Measurements from ENCODE around the gene BCL2L1. TPM values are rescaled to one million over a fixed set of nuclear protein-coding genes. Genes with fewer than 3 reads are reported as not detected.

Gene BCL2L1
- total RNA-seq (2022) (444 and 469 TPM in 2 replicates), Bru-seq, nascent RNA (percentile 100 among the genes with signal in this experiment), BruChase-seq, experiment 1, labeled RNA remaining after a 2-hour chase (percentile 99 among the genes with signal in this experiment), BruChase-seq, experiment 2, labeled RNA remaining after a 6-hour chase (percentile 99 among the genes with signal in this experiment)
- long read RNA-seq, transcript BCL2L1-202 (3 exons, 2,383 nt) = minor isoform, 12 of 670 reads
- long read RNA-seq, transcript BCL2L1-201 (3 exons, 2,610 nt) = major isoform, 150 of 670 reads
- long read RNA-seq, transcript BCL2L1-208 (3 exons, 894 nt) = minor isoform, 12 of 670 reads
- long read RNA-seq, transcript BCL2L1-203 (2 exons, 2,578 nt) = minor isoform, 116 of 670 reads
- long read RNA-seq, partial matches to known transcripts = 11 of 670 reads
- long read RNA-seq, other reads (novel, unspliced or antisense) = 369 of 670 reads

DNA sequence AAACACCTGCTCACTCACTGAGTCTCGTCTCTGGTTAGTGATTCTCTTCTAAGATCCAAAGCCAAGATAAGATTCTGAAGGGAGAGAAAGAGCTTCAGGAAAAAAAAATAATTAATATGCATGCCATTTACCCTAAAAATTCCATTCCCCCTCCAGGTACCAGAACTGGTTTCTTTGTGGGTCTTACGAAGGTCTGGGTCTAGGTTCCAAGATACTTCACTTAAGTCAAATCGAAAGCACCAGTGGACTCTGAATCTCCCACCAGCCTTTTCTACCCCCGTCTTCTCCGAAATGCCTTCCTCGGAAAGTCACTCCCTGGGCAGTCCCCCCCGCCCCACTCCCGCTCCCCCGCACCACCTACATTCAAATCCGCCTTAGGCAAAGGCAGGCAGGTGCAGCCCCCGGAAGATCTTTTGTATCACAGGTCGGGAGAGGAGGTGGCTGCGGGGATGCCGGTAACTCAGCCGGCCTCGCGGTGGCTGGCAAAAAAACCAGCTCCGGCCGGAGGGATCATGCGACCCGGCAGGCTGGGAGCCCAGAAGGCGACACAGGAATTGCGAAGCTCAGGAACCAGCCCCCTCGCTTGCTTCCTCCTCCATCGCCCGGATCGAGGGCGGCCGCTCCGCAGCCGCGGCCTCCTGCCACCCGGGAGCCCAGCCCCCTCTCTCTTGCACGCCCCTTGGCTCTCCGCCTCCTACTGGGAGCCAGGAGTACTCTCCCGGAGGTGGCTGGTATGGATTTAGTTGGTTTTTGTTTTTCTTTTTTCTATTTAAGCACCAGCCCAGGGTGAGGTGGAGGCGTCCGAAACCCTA is at the start of gene BCL2L1:
TSS of gene BCL2L1 (minus strand) at position 612 of the 812 bp plus-strand sequence. CDS start 650 bp downstream, outside the sequence.
- ChIA-PET POLR2A (interaction anchor here (0.6 to 6.5 kb wide), 24 partner anchors 11 to 295 kb away, joined by 3 to 169 read pairs (median 10); partner anchors contain the start of genes ID1 and TPX2), CTCF (interaction anchor here (0.6 to 6.4 kb wide), 41 partner anchors 9 to 1767 kb away, joined by 3 to 394 read pairs (median 12); partner anchors contain the start of genes CBFA2T2, ID1 and TPX2)
- Mint-ChIP-seq H3K27ac (ENCODE audit: unreplicated experiment) (peak within 1 kb of the TSS; percentile 97), H3K4me1 (ENCODE audit: low read depth, unreplicated experiment) (peaks cover 26% of the 10 kb centered on the region), H3K27me3 (ENCODE audit: insufficient read depth, unreplicated experiment) (no peaks in the 10 kb centered on the region), H3K4me3 (ENCODE audit: unreplicated experiment) (peak within 1 kb of the TSS; percentile 96), H3K9me3 (ENCODE audit: unreplicated experiment) (no peaks in the 10 kb centered on the region), H3K36me3 (ENCODE audit: insufficient read depth, unreplicated experiment) (peaks cover 67% of the 10 kb centered on the region)
- Histone ChIP-seq H3K4me3 (ENCODE audit: low read depth, low read length) (peak within 1 kb of the TSS; percentile 75), H3K36me3 (ENCODE audit: control insufficient read depth, insufficient read depth, low read length) (peaks cover 20% of the 10 kb centered on the region), H3K9me3 (no peaks in the 10 kb centered on the region), H3K4me1 (peaks cover 22% of the 10 kb centered on the region), H3K27me3 (replicated peaks; ENCODE audit: control insufficient read depth, insufficient read depth, low read length) (no peaks in the 10 kb centered on the region)
- intact Hi-C loops (cut with micrococcal nuclease; ENCODE audit: unreplicated experiment) = loop anchor here (1.0 to 2.0 kb wide), 3 partner anchors 61 to 160 kb away; no protein-coding TSS in a partner anchor
- TF ChIP-seq, protein P1, sequence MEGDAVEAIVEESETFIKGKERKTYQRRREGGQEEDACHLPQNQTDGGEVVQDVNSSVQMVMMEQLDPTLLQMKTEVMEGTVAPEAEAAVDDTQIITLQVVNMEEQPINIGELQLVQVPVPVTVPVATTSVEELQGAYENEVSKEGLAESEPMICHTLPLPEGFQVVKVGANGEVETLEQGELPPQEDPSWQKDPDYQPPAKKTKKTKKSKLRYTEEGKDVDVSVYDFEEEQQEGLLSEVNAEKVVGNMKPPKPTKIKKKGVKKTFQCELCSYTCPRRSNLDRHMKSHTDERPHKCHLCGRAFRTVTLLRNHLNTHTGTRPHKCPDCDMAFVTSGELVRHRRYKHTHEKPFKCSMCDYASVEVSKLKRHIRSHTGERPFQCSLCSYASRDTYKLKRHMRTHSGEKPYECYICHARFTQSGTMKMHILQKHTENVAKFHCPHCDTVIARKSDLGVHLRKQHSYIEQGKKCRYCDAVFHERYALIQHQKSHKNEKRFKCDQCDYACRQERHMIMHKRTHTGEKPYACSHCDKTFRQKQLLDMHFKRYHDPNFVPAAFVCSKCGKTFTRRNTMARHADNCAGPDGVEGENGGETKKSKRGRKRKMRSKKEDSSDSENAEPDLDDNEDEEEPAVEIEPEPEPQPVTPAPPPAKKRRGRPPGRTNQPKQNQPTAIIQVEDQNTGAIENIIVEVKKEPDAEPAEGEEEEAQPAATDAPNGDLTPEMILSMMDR (IDR thresholded peaks at IDR 0.05; ENCODE audit: insufficient read depth in 1 of 2, low read depth in 1 of 2, low read length in 1 of 2, severe bottlenecking in 1 of 2, unreplicated experiment in 1 of 2) = peak; percentile 92 to 95
- BruUV-seq (replicated peaks) = no TSS peak
- DNase-seq = peak; percentile 96

DNA sequence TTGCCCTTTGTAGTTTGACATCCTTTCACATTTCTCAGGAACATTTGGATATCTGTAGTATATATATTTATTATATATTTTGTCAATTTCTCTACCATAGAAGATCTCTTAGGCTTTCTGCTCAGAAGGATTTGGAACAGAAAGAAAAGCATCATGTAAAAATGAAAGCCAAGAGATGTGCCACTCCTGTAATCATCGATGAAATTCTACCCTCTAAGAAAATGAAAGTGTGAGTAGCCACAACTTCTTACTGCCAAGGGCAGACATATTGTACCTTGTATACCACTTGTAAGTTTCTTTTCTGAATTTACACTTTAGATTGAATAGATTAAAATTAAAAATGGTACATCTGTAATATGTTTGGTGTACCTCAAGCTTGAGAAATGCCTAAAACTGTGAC is 47.6 kb upstream of the BCL2L1 start:
- H3K4me3 Mint-ChIP-seq (ENCODE audit: unreplicated experiment) = no peak overlapping the region
- Histone ChIP-seq H3K27me3 (replicated peaks; ENCODE audit: control insufficient read depth, insufficient read depth, low read length) (no peaks in the 10 kb centered on the region), H3K9me3 (no peaks in the 10 kb centered on the region), H3K4me3 (ENCODE audit: low read depth, low read length) (no peak overlapping the region), H3K36me3 (ENCODE audit: control insufficient read depth, insufficient read depth, low read length) (peaks cover 5% of the 10 kb centered on the region), H3K4me1 (no peaks in the 10 kb centered on the region)
- TF ChIP-seq, protein P1 (IDR thresholded peaks at IDR 0.05; ENCODE audit: insufficient read depth in 1 of 2, low read depth in 1 of 2, low read length in 1 of 2, severe bottlenecking in 1 of 2, unreplicated experiment in 1 of 2) = no peak
- ChIA-PET POLR2A (interaction anchor here (0.5 kb wide), 1 partner anchor 165 kb away, joined by 3 read pairs; the partner anchor contains the start of gene ID1), CTCF (no interaction called here)
- H3K27ac Mint-ChIP-seq (ENCODE audit: unreplicated experiment) = no peak overlapping the region
- intact Hi-C loops (cut with micrococcal nuclease; ENCODE audit: unreplicated experiment) = no loop called here
- no peaks in the 10 kb centered on the region for H3K27me3 Mint-ChIP-seq (ENCODE audit: insufficient read depth, unreplicated experiment)
- H3K4me1 Mint-ChIP-seq (ENCODE audit: low read depth, unreplicated experiment) = no peaks in the 10 kb centered on the region
- peaks cover 99% of the 10 kb centered on the region for H3K36me3 Mint-ChIP-seq (ENCODE audit: insufficient read depth, unreplicated experiment)
- H3K9me3 Mint-ChIP-seq (ENCODE audit: unreplicated experiment) = no peaks in the 10 kb centered on the region
- DNase-seq = no peak
- BruUV-seq (replicated peaks) = no TSS peak

DNA sequence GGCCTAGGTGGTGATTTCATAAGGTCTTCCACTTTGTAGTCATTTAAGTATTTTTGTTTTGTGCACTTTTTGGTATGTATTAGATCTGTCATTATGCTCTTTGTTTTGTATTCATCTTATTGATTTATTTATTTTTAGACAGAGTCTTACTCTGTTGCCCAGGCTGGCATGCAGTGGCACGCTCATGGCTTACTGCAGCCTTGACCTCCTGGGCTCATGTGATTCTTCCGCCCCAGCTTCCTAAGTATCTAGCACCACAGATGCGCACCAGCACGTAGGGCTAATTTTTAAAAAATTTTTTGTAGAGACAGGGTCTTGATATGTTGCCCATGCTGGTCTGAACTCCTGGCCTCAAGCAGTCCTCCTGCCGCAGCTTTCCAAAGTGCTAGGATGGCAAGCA is 47.0 kb upstream of the BCL2L1 start:
- TF ChIP-seq, protein P1 (IDR thresholded peaks at IDR 0.05; ENCODE audit: insufficient read depth in 1 of 2, low read depth in 1 of 2, low read length in 1 of 2, severe bottlenecking in 1 of 2, unreplicated experiment in 1 of 2) = no peak
- BruUV-seq (replicated peaks) = no TSS peak
- H3K36me3 Mint-ChIP-seq (ENCODE audit: insufficient read depth, unreplicated experiment) = peaks cover 99% of the 10 kb centered on the region
- no peak overlapping the region for H3K4me3 Mint-ChIP-seq (ENCODE audit: unreplicated experiment)
- no peaks in the 10 kb centered on the region for H3K27me3 ChIP-seq (replicated peaks; ENCODE audit: control insufficient read depth, insufficient read depth, low read length)
- H3K27me3 Mint-ChIP-seq (ENCODE audit: insufficient read depth, unreplicated experiment) = no peaks in the 10 kb centered on the region
- ChIA-PET POLR2A (no interaction called here), CTCF (no interaction called here)
- no peaks in the 10 kb centered on the region for H3K4me1 Mint-ChIP-seq (ENCODE audit: low read depth, unreplicated experiment)
- H3K36me3 ChIP-seq (ENCODE audit: control insufficient read depth, insufficient read depth, low read length) = peaks cover 4% of the 10 kb centered on the region
- no peaks in the 10 kb centered on the region for H3K4me1 ChIP-seq
- no peaks in the 10 kb centered on the region for H3K9me3 Mint-ChIP-seq (ENCODE audit: unreplicated experiment)
- intact Hi-C loops (cut with micrococcal nuclease; ENCODE audit: unreplicated experiment) = no loop called here
- H3K4me3 ChIP-seq (ENCODE audit: low read depth, low read length) = no peak overlapping the region
- no peaks in the 10 kb centered on the region for H3K9me3 ChIP-seq
- H3K27ac Mint-ChIP-seq (ENCODE audit: unreplicated experiment) = no peak overlapping the region
- no peak for DNase-seq

Measured in Caco-2 (cell line).